Measurements from ENCODE around the gene MCC. TPM values are rescaled to one million over a fixed set of nuclear protein-coding genes. Genes with fewer than 3 reads are reported as not detected.

The MCC gene
- total RNA-seq = 1.0 and 1.1 TPM in 2 replicates

GRCh38 chr5:113487781-113488644 is at the start of gene MCC:
MCC (minus strand) TSS chr5:113488453.
- Mint-ChIP-seq H3K27ac (no peak within 1 kb of the TSS), H3K9me3 (peaks cover 25% of the 10 kb centered on the region), H3K36me3 (ENCODE audit: low read depth) (peaks cover 6% of the 10 kb centered on the region), H3K4me1 (peaks cover 16% of the 10 kb centered on the region), H3K4me3 (peak within 1 kb of the TSS; percentile 85), H3K27me3 (peaks cover 75% of the 10 kb centered on the region)
- DNase-seq = peak; percentile 77
- intact Hi-C loops (cut with micrococcal nuclease) = loop anchor here (2.0 kb wide), 1 partner anchor 25 kb away; the partner anchor contains the start of gene YTHDC2

GRCh38 chr5:113531481-113532159 is 43.4 kb upstream of the MCC start:
- Mint-ChIP-seq H3K27ac (no peak overlapping the region), H3K9me3 (peaks cover 6% of the 10 kb centered on the region), H3K4me3 (no peak overlapping the region), H3K27me3 (no peaks in the 10 kb centered on the region), H3K36me3 (ENCODE audit: low read depth) (peaks cover 40% of the 10 kb centered on the region), H3K4me1 (no peaks in the 10 kb centered on the region)
- DNase-seq = no peak
- intact Hi-C loops (cut with micrococcal nuclease) = no loop called here

GRCh38 chr5:113527746-113528145 is 39.5 kb upstream of the MCC start:
- H3K27me3 Mint-ChIP-seq = no peaks in the 10 kb centered on the region
- peaks cover 6% of the 10 kb centered on the region for H3K9me3 Mint-ChIP-seq
- intact Hi-C loops (cut with micrococcal nuclease) = no loop called here
- H3K27ac Mint-ChIP-seq = no peak overlapping the region
- peaks cover 23% of the 10 kb centered on the region for H3K36me3 Mint-ChIP-seq (ENCODE audit: low read depth)
- no peak for DNase-seq
- peaks cover 11% of the 10 kb centered on the region for H3K4me1 Mint-ChIP-seq
- H3K4me3 Mint-ChIP-seq = no peak overlapping the region

DNA sequence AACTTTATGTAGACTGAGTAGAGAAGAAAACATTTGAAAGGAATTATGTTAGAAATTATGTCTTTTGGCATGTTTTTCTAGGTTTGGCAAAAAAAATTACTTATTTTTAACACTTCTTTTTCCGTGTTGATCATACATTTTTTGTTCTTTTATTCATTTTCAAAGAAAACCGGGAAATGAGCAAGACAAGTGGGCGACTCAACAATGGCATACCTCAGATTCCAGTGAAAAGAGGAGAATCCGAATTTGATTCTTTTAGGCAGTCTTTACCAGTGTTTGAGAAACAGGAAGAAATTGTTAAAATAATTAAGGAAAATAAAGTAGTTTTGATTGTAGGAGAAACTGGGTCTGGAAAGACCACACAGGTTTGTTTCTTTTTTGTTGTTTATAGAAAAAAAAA is 38.2 kb upstream of the MCC start:
- no peak for DNase-seq
- Mint-ChIP-seq H3K9me3 (peaks cover 6% of the 10 kb centered on the region), H3K4me1 (peaks cover 11% of the 10 kb centered on the region), H3K36me3 (ENCODE audit: low read depth) (peaks cover 18% of the 10 kb centered on the region), H3K4me3 (no peak overlapping the region), H3K27ac (no peak overlapping the region), H3K27me3 (no peaks in the 10 kb centered on the region)
- intact Hi-C loops (cut with micrococcal nuclease) = no loop called here

GRCh38 chr5:113524927-113525326 is 36.7 kb upstream of the MCC start:
- Mint-ChIP-seq H3K4me1 (peaks cover 20% of the 10 kb centered on the region), H3K9me3 (no peaks in the 10 kb centered on the region), H3K27ac (no peak overlapping the region), H3K27me3 (no peaks in the 10 kb centered on the region), H3K36me3 (ENCODE audit: low read depth) (peaks cover 17% of the 10 kb centered on the region), H3K4me3 (no peak overlapping the region)
- no peak for DNase-seq
- intact Hi-C loops (cut with micrococcal nuclease) = no loop called here

DNA sequence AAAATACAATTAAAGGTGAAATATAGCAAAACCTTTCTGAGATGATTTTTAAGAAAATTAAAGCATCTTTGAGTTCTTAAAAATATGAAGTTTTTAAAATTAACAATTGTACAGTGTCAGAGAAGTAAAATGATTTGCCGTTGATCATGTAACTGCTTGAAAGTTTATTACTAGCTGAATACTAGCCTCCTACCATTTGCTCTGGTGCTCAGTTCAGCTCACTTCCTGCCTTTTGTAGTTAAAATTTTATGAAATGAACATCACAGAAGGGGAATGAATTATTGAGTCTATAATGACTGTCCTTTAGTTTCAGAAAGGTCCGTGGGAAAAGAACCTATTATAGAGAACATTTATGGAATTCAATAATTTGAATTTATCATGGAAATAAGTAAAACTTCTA is 34.9 kb upstream of the MCC start:
- peaks cover 24% of the 10 kb centered on the region for H3K36me3 Mint-ChIP-seq (ENCODE audit: low read depth)
- no peaks in the 10 kb centered on the region for H3K27me3 Mint-ChIP-seq
- H3K4me3 Mint-ChIP-seq = no peak overlapping the region
- H3K27ac Mint-ChIP-seq = no peak overlapping the region
- intact Hi-C loops (cut with micrococcal nuclease) = no loop called here
- DNase-seq = no peak
- no peaks in the 10 kb centered on the region for H3K9me3 Mint-ChIP-seq
- peaks cover 23% of the 10 kb centered on the region for H3K4me1 Mint-ChIP-seq

GRCh38 chr5:113520899-113521298 is 32.6 kb upstream of the MCC start:
- intact Hi-C loops (cut with micrococcal nuclease) = no loop called here
- Mint-ChIP-seq H3K27ac (no peak overlapping the region), H3K4me1 (peaks cover 29% of the 10 kb centered on the region), H3K9me3 (no peaks in the 10 kb centered on the region), H3K27me3 (no peaks in the 10 kb centered on the region), H3K36me3 (ENCODE audit: low read depth) (peaks cover 32% of the 10 kb centered on the region), H3K4me3 (no peak overlapping the region)
- no peak for DNase-seq

DNA sequence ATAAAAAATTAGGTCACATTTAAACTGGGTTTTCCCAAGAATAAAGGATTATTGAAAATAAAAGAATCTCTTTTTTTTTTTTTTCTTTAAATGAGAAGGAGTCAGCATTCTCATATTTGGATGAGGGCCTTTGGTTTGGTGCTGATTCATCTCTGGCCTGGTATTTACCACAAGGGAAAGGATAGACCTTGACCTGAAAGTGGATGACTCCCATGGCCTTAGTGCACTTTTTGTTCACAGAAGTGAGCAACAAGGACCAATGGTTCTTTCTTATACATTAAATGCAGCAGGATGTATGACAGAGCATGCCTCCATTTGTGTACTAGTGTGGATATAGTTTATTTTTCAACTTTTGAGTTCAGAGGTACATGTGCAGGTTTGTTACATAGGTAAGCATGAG is 32.2 kb upstream of the MCC start:
- intact Hi-C loops (cut with micrococcal nuclease) = no loop called here
- Mint-ChIP-seq H3K4me1 (peaks cover 32% of the 10 kb centered on the region), H3K4me3 (no peak overlapping the region), H3K27me3 (no peaks in the 10 kb centered on the region), H3K27ac (no peak overlapping the region), H3K9me3 (no peaks in the 10 kb centered on the region), H3K36me3 (ENCODE audit: low read depth) (peaks cover 37% of the 10 kb centered on the region)
- DNase-seq = no peak

GRCh38 chr5:113519412-113519811 is 31.2 kb upstream of the MCC start:
- H3K36me3 Mint-ChIP-seq (ENCODE audit: low read depth) = peaks cover 39% of the 10 kb centered on the region
- intact Hi-C loops (cut with micrococcal nuclease) = loop anchor here (10.0 kb wide), 1 partner anchor 1355 kb away; no protein-coding TSS in a partner anchor
- no peak overlapping the region for H3K4me3 Mint-ChIP-seq
- no peak overlapping the region for H3K27ac Mint-ChIP-seq
- H3K4me1 Mint-ChIP-seq = peaks cover 35% of the 10 kb centered on the region
- H3K27me3 Mint-ChIP-seq = no peaks in the 10 kb centered on the region
- no peaks in the 10 kb centered on the region for H3K9me3 Mint-ChIP-seq
- DNase-seq = no peak

DNA sequence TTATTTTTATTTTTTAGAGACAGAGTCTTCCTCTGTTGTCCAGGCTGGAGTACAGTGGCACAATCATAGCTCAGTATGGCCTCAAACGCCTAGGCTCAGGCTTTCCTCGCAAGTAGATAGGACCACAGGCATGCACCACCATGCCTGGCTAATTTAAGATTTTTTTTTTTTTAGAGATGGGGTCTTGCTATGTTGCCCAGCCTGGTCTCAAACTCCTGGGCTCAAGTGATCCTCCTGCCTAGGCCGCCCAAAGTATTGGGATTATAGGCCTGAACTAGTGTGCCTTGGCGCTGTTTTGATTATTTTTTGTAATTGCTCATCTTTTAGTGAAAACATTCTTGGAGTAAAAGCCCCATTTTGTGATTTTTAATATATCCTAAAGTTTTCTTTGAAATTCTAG is 30.6 kb upstream of the MCC start:
- no peak overlapping the region for H3K27ac Mint-ChIP-seq
- H3K9me3 Mint-ChIP-seq = no peaks in the 10 kb centered on the region
- intact Hi-C loops (cut with micrococcal nuclease) = loop anchor here (10.0 kb wide), 1 partner anchor 1354 kb away; no protein-coding TSS in a partner anchor
- H3K4me1 Mint-ChIP-seq = peaks cover 36% of the 10 kb centered on the region
- no peak overlapping the region for H3K4me3 Mint-ChIP-seq
- H3K27me3 Mint-ChIP-seq = no peaks in the 10 kb centered on the region
- peaks cover 40% of the 10 kb centered on the region for H3K36me3 Mint-ChIP-seq (ENCODE audit: low read depth)
- no peak for DNase-seq

GRCh38 chr5:113514289-113514635 is 26.0 kb upstream of the MCC start:
- peak overlapping the region; percentile 85 for H3K27ac Mint-ChIP-seq
- H3K9me3 Mint-ChIP-seq = no peaks in the 10 kb centered on the region
- intact Hi-C loops (cut with micrococcal nuclease) = loop anchor here (5.0 to 10.0 kb wide), 4 partner anchors 222 to 1349 kb away; partner anchors contain the start of gene DCP2
- peaks cover 16% of the 10 kb centered on the region for H3K27me3 Mint-ChIP-seq
- H3K4me3 Mint-ChIP-seq = peak overlapping the region; percentile 87
- H3K36me3 Mint-ChIP-seq (ENCODE audit: low read depth) = peaks cover 25% of the 10 kb centered on the region
- no peak for DNase-seq
- peaks cover 22% of the 10 kb centered on the region for H3K4me1 Mint-ChIP-seq

DNA sequence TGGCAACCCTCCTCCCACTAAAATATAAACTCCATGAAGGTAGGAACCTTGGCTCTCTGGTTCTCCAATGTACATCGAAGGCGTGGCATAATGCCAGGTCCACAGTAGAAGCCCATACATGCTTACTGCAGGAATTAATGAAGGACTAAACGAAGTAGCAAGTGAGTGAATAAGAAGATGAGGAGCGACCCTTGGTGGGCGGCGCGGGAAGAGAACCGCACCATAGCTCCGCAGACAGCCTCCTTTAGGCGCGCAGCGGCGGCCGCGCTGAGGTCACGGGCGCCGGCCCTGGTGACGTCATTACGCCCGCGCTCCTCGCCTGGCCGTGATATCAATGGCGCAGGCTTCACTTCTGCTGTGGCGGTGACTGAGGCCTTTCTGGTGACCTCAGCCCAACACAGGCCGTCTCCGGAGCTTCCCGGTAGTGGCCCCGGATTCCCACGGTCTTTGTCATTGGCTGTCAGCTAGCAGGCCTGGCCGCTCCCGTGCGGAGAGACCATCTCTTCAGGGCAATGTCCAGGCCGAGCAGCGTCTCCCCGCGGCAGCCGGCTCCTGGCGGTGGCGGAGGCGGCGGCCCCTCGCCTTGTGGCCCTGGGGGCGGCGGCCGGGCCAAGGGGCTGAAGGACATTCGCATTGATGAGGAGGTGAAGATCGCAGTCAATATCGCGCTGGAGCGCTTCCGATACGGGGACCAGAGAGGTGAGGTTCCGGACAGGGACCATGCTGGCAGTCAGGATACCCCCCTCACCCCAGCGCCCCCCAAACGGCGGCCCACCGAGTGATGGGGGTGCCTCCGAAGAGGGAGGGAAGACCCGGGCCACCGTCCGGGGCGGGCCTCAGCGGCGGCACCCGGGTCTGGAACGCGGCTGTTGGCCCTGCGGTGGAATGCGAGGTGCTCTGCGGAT is 25.4 kb upstream of the MCC start, which contains the start of gene YTHDC2:
Gene YTHDC2, plus strand, starts transcription at position 311 of the 905 bp plus-strand sequence. Its CDS starts 202 bp downstream, at position 513.
- Mint-ChIP-seq H3K27me3 (peaks cover 16% of the 10 kb centered on the region), H3K4me3 (peak within 1 kb of the TSS; percentile 87), H3K36me3 (ENCODE audit: low read depth) (peaks cover 21% of the 10 kb centered on the region), H3K27ac (peak within 1 kb of the TSS; percentile 85), H3K9me3 (no peaks in the 10 kb centered on the region), H3K4me1 (peaks cover 22% of the 10 kb centered on the region)
- peak; percentile 96 for DNase-seq
- intact Hi-C loops (cut with micrococcal nuclease) = loop anchor here (1.0 to 10.0 kb wide), 8 partner anchors 25 to 1349 kb away; partner anchors contain the start of genes DCP2, MCC and SRP19

DNA sequence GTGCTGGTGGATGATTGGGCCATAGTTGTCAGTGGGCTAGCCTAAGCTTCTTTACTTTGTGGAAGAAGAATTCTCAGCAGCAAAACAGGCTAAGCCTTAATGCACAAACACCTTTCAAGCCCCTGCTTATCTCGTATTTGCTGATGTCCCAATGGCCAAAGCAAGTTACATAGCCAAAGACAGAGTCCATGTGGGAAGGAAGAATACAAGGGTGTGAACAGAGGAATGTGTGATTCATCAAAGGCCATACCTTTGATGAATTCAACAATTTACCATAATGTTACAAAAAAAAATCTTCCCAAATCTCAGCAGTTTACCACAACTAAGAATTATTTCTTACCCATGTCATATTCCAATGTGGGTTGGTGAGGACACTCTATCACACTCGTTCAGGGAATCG is 24.1 kb upstream of the MCC start:
- peaks cover 22% of the 10 kb centered on the region for H3K4me1 Mint-ChIP-seq
- H3K27me3 Mint-ChIP-seq = peaks cover 22% of the 10 kb centered on the region
- H3K9me3 Mint-ChIP-seq = no peaks in the 10 kb centered on the region
- H3K27ac Mint-ChIP-seq = no peak overlapping the region
- H3K36me3 Mint-ChIP-seq (ENCODE audit: low read depth) = peaks cover 16% of the 10 kb centered on the region
- no peak for DNase-seq
- intact Hi-C loops (cut with micrococcal nuclease) = loop anchor here (2.0 to 10.0 kb wide), 6 partner anchors 24 to 1348 kb away; partner anchors contain the start of genes DCP2 and MCC
- no peak overlapping the region for H3K4me3 Mint-ChIP-seq

Measured in activated CD4-positive, alpha-beta T cell treated with anti-CD3 and anti-CD28 coated beads, Interleukin-2, amount 10 ng/mL, durations not matched to agents 24 days and 14 days (primary cell).